T-helper 22 cell (primary cell): ENCODE measurements around the gene ULK4.
"Not testable (repeated sequence)": the region's sequence is repeated elsewhere in the genome, so short reads cannot be mapped to it uniquely, and the experiment has no call there.

Experiments used
- DNase-seq: peaks from one replicate; pipeline ENCODE4 v3.0.0-alpha.2; 2020; ENCODE audit warnings: low read depth

ULK4 gene

GRCh38 chr3:41961751-41962679 lies at the start of gene ULK4:
Gene ULK4, minus strand, starts transcription at chr3:41962103. Its CDS starts 7,344 bp downstream, at chr3:41954759.
- DNase-seq, result peak; percentile 92

GRCh38 chr3:42010530-42010929 lies 48.6 kb upstream of the ULK4 start:
- no peak for DNase-seq

GRCh38 chr3:42009456-42009855 lies 47.6 kb upstream of the ULK4 start:
- no peak for DNase-seq

GRCh38 chr3:42007785-42008184 lies 45.9 kb upstream of the ULK4 start:
- DNase-seq, result no peak

GRCh38 chr3:42005401-42005800 lies 43.5 kb upstream of the ULK4 start:
- no peak for DNase-seq

GRCh38 chr3:42002790-42003189 lies 40.9 kb upstream of the ULK4 start:
- DNase-seq, result no peak

- no peak for DNase-seq
These were observed 39.9 kb upstream of the ULK4 start for GRCh38 chr3:42001777-42002176.

- DNase-seq, result no peak
These were observed 38.0 kb upstream of the ULK4 start for GRCh38 chr3:41999909-42000308.

GRCh38 chr3:41997702-41998550 lies 36.0 kb upstream of the ULK4 start:
- DNase-seq, result no peak

- DNase-seq, result no peak
These were observed 29.5 kb upstream of the ULK4 start for GRCh38 chr3:41991437-41991836.

GRCh38 chr3:41989518-41989917 lies 27.6 kb upstream of the ULK4 start:
- no peak for DNase-seq

GRCh38 chr3:41987627-41988026 lies 25.7 kb upstream of the ULK4 start:
- DNase-seq, result no peak

GRCh38 chr3:41986561-41986960 lies 24.7 kb upstream of the ULK4 start:
- DNase-seq, result no peak

- DNase-seq, result no peak
These were observed 23.1 kb upstream of the ULK4 start for GRCh38 chr3:41985018-41985417.

GRCh38 chr3:41983091-41983490 lies 21.2 kb upstream of the ULK4 start:
- DNase-seq, result not testable (repeated sequence)

- DNase-seq, result not testable (repeated sequence)
These were observed 15.5 kb upstream of the ULK4 start for GRCh38 chr3:41977401-41977800.

GRCh38 chr3:41975416-41976103 lies 13.7 kb upstream of the ULK4 start:
- no peak for DNase-seq

GRCh38 chr3:41974223-41974622 lies 12.3 kb upstream of the ULK4 start:
- no peak for DNase-seq

GRCh38 chr3:41972802-41973201 lies 10.9 kb upstream of the ULK4 start:
- DNase-seq, result no peak

- DNase-seq, result no peak
These were observed 4.3 kb upstream of the ULK4 start for GRCh38 chr3:41966206-41966605.

- no peak for DNase-seq
These were observed 1.9 kb upstream of the ULK4 start for GRCh38 chr3:41963823-41964222.
